Measurements from ENCODE around the gene PTPRN2. TPM values are rescaled to one million over a fixed set of nuclear protein-coding genes. Genes with fewer than 3 reads are reported as not detected.

PTPRN2 gene
- total RNA-seq, 1 experiment from 2014 or later = 2.1 TPM

GRCh38 chr7:157926107-157926506, 661.5 kb downstream of the PTPRN2 start:
- Histone ChIP-seq H3K9ac (ENCODE audit: low read length) (no peak overlapping the region), H3K9me2 (ENCODE audit: insufficient read depth) (no peaks in the 10 kb centered on the region), H2AFZ (ENCODE audit: low read depth, low read length, poor library complexity, severe bottlenecking) (no peak overlapping the region), H3K4me2 (ENCODE audit: low read length) (no peak overlapping the region), H4K20me1 (ENCODE audit: insufficient read depth) (no peaks in the 10 kb centered on the region), H3K4me1 (ENCODE audit: control insufficient read depth in 1 of 2, insufficient read depth in 2 of 2, low read length in 2 of 2) (no peaks in the 10 kb centered on the region), H3K27ac (ENCODE audit: low read depth, low read length) (no peak overlapping the region), H3K79me2 (ENCODE audit: insufficient read depth, low read length) (no peaks in the 10 kb centered on the region), H3K36me3 (ENCODE audit: control insufficient read depth in 1 of 2, insufficient read depth in 2 of 2, low read length in 2 of 2) (no peaks in the 10 kb centered on the region), H3K9me3 (ENCODE audit: control insufficient read depth in 1 of 2, insufficient read depth in 1 of 2, low read depth in 1 of 2, low read length in 2 of 2) (no peaks in the 10 kb centered on the region), H3K27me3 (ENCODE audit: insufficient read depth, low read length) (peaks cover 22% of the 10 kb centered on the region; the same call in 1 of the 2 replicates), H3K4me3 (replicated peaks in 1 of 2; ENCODE audit: low read depth in 1 of 2, low read length in 2 of 2) (no peak overlapping the region)
- BruUV-seq (replicated peaks) = no TSS peak
- no peak for DNase-seq (ENCODE audit: low read depth, low spot score)
- intact Hi-C loops (cut with micrococcal nuclease) = no loop called here
- ChIA-PET POLR2A (no interaction called here), CTCF (no interaction called here), RAD21 (ENCODE audit: low non-redundant PET in 1 of 2, low total read pairs in 2 of 2, uncharacterized antibody in 2 of 2, unreplicated experiment in 2 of 2) (no interaction called here)
- TF ChIP-seq EZH2 (IDR thresholded peaks at IDR 0.05) = no peak
- TF ChIP-seq ZNF274 (IDR thresholded peaks at IDR 0.05; ENCODE audit: low read depth, low read length) = no peak
- no peak for TF ChIP-seq ZBTB33 (IDR thresholded peaks at IDR 0.05; ENCODE audit: extremely low read depth, insufficient replicate concordance, low read length)
- TF ChIP-seq CBX3 (IDR thresholded peaks at IDR 0.05; ENCODE audit: low read depth) = no peak
- TF ChIP-seq EGR1 (IDR thresholded peaks at IDR 0.05; ENCODE audit: low read depth) = no peak
- TF ChIP-seq MAX (IDR thresholded peaks at IDR 0.05) = no peak
- no peak for TF ChIP-seq JUND (IDR thresholded peaks at IDR 0.05)
- no peak for TF ChIP-seq SIN3A (IDR thresholded peaks at IDR 0.05; ENCODE audit: low read depth)
- no peak for TF ChIP-seq CTCF (IDR thresholded peaks at IDR 0.05 in 2 of 3, conservative IDR thresholded peaks at IDR 0.05 in 1 of 3; ENCODE audit: borderline replicate concordance in 1 of 3, insufficient read depth in 1 of 3, low read depth in 2 of 3, low read length in 2 of 3)
- ATAC-seq = no peak
